Cortex of kidney (tissue), 1 donor: ENCODE data around the gene GPC5.
"Not testable (repeated sequence)": the region's sequence is repeated elsewhere in the genome, so short reads cannot be mapped to it uniquely, and the experiment has no call there.

Experiments used
- DNase-seq: peaks from one replicate; lab custom pipeline; 2025; lab: John Stamatoyannopoulos, UW

GPC5 gene

DNA sequence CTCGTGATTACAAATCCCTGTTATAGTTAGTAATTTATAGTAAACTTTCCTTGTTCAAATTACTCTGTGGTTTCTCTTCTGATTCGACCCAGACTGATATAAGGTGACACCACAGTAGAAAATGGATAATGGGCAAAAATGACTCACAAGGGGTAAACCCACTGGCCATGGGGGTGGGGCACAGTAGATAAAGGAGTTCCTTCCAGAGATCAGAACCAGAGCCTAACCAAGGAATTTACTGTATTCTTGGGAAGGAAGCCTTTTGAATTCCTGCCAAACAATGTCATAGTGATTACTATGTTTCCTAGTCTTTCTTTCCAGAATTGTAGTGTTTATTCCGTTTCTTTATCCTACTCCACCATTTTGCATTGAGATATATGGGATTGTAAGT, 29.0 kb upstream of the GPC5 start:
- DNase-seq: no peak

DNA sequence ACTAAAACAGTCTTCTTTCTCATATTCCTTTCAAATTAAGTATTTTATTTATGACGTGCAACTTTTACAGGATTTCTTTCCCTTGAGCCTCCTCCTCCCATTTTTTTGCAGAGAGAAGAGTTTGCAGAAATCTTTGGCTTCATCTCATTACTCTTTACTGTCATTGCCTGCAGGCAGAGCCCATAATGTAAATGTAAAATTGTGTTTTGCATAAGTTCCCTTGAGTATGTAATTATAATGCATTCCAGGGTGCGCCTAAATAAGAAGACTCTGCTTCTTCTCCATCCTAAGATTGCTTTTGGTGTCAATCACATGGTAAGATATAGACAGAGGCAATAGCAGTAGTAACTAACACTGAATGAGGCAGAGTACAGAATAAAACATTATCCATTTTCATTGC, 27.9 kb upstream of the GPC5 start:
- DNase-seq: no peak

DNA sequence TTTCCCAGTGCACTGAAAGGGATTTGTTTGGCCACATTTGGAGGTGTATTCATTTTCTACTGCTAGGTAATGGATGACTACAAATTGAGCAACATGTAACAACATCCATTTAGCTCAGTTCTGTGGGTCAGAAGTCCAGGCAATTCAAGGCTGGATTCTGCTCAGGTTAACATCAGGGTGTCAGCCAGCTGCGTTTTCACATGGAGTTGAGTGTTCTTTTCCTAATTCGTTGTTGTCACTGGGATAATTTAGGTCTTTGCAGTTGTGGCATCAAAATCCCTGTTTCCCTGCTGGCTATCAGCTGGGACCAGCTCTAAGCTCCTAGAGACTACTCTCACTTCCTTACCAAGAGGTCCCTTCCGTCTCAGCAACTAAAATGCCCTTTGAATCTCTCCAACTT, 25.5 kb upstream of the GPC5 start:
- no peak for DNase-seq

DNA sequence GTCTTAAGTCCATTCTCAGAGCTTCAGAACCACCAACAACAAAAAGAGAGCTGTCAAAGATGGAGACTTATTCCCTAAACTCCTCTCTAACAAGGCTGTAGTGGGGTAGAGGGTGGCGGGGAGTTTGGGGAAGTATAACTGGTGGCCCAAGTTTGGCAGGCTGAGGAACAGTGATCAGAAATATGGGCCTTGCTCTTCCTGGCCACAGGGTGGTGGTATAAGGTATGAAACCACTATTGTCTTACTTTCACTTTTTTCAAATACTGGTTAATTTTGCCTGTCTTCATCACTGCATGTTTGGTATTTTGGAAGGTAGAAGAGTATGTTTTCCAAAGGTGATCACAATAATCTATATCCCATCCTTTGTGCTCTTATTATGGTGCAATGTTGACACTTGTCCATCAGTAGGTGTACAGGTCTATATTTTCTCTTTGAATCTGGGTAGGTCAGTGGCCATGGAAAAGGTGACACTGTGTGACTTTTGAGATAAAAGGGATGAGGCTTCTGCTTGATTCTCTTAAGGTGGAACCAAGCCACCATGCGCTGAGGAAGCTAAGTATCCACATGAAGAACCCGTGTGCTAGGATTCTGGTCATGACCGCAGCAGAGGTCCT, 23.2 kb upstream of the GPC5 start:
- no peak for DNase-seq

DNA sequence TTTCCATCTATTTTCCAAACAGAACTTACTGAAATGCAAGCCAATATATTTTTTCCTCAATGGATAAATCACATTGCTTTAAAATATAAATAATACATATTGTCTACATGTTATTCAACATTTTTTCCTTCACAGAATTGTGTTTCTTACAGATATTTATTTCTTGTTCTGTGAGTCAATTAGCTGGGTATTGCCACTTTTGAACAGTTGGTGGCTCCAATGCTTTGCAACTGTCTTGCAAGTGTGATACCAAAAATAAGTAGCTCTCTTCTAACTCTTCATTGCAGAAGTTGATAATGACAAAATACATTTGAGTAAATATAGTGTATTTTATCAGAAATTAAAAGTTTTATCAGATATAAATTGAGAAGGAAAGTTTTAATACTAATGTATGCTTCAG, 17.1 kb upstream of the GPC5 start:
- no peak for DNase-seq

DNA sequence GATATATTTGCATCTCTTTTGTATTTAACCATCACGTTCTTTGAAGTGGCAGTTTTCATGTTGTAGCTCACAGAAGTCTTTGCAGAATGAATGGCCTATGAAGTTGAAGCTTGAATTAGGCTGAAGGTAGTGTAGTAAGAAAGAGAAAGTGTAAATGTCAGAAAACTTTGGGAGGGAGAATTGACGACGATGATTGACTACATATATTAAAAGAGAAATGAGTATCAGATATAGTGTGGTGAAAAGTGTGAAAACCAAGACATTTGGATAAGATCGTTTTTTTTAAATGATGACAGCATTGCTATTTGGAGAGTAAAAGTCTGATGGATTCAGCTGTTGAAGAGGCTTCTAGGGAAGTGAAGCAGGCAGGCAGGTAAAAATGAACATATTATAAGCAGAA, 14.6 kb upstream of the GPC5 start:
- no peak for DNase-seq

- no peak for DNase-seq
Observed at GRCh38 chr13:91384896-91385295, 13.5 kb upstream of the GPC5 start.

DNA sequence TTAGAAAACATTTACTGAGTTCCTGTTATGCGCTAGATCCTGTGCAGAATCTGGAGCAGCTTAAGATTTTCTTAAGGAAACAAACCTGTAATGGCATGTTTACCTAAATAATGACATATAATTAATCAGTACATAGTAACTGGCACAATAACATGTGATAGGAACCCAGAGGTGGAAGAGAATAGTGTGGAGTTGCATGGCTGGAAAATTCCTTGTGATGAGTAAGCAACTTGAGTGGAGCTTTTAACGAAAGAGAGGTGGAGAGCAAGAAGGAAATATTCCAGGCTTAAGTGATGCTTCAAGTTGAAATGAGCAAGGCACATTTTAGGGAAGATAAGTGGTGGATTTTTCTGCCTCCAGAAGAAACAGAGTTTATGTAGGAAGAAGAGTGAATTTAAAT, 9.2 kb upstream of the GPC5 start:
- DNase-seq: no peak

- DNase-seq: no peak
Observed at GRCh38 chr13:91397595-91397994, 826 bp upstream of the GPC5 start.

GRCh38 chr13:91399189-91400062, 1.0 kb downstream of the GPC5 start:
- no peak for DNase-seq

DNA sequence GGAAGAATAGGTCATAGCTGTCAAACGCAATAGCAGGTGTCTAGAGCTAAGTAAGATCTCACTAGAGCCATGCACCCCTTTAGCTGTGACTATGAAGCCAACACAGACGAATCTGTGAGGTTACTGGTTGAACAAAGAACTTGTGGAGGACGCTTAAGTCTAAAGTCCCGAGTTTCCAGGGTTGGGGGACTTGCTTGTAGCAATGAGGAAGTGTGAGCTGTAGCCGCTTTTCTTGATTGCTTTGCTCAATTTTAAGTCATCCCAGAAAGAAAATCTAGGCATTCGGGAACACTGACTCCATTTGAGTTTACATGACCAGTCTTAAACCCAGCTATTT, 1.6 kb downstream of the GPC5 start:
- no peak for DNase-seq

- no peak for DNase-seq
Observed at GRCh38 chr13:91400671-91401070, 2.2 kb downstream of the GPC5 start.

DNA sequence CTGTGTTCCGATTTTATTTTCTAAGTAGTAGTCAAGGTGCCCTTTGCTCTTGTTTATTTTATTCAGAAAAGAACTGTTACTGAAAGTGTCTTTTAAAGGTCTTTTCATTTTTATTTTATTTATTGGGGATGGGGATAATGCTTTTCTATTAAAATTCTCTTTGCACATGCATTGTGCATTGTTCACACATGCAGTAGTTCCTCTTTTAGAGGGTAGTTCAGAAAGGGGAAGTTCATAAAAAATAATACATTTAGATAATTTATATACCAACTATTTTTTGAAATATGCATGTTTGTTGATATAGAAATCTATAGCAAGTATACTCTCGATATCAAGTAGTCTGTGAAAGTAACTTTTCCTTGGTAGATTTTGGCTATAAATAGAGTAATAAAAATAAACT, 3.5 kb downstream of the GPC5 start:
- no peak for DNase-seq

GRCh38 chr13:91405240-91405639, 6.8 kb downstream of the GPC5 start:
- no peak for DNase-seq

- no peak for DNase-seq
Observed at GRCh38 chr13:91406619-91407018, 8.2 kb downstream of the GPC5 start.

DNA sequence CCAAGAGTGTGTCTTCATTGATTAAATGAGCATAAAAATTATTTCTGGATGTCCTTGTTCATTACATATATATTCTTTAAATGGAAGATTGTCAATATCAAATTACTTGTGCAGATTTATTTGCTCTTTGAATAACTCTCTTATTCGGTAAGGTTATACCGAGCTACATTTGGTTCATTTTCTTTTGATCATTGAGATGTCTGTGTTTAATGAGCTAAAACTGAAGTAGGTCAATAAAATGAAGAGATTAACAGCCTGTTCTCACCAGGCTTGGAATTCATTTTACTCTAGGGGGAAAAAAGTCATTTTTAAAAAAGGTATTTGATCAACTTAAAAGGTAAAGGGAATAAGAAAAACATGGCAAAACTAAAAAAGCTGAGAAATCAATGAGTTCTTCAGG, 10.6 kb downstream of the GPC5 start:
- DNase-seq: no peak

DNA sequence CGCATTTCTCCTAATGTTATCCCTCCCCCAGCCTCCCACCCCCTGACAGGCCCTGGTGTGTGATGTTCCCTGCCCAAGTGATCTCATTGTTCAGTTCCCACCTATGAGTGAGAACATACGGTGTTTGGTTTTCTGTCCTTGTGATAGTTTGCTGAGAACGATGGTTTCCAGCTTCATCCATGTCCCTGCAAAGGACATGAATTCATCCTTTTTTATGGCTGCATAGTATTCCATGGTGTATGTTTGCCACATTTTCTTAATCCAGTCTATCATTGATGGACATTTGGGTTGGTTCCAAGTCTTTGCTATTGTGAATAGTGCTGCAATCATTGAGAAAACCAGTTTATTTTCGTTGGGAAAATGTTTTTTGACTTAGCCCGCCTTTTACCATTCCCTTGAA, 18.2 kb downstream of the GPC5 start:
- not testable (repeated sequence) for DNase-seq

DNA sequence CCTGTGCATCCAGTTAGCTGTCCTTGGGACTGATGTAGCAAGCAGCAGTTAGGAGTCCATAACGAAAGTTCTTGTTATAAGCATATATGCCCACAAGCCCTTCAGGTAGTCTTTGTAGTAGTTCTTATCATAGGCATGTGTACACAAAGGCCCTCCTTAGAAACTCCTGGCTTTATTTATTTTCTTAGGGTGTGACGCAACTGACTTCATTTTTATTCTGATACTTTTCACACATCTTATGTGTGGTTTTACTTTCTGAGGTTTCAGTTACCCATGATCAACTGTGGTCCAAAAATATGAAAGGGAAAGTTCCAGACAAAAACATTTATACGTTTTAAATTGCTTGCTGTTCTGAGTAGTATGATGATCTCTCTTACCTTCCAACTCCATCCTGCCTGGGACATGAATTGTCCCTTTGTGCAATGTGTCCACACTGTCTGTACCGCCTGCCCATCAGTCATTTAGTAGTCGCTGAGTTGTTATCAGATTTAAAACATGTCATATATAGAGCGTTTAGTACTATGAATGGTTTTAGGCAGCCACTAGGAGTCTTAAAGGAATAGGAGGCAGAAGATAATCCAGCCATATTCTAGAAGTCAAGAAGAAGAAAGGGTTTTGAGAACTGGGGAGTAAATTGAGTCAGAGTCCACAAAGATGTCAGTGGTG, 19.4 kb downstream of the GPC5 start:
- no peak for DNase-seq

DNA sequence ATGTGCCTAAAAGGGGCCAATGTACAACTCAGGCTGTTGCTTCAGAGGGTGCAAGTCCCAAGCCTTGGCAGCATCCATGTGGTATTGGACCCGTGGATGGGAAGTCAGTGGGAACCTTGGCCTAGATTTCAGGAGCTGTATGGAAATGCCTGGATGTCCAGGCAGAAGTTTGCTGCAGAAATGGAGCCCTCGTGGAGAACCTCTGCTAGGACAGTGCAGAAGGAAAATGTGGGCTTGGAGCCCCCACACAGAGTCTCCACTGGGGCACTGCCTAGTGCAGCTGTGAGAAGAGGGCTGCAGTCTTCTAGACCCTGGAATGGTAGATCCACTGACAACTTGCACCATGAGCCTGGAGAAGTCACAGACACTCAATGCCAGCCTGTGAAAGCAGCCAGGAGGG, 28.5 kb downstream of the GPC5 start:
- DNase-seq: no peak

GRCh38 chr13:91438674-91439073, 40.3 kb downstream of the GPC5 start:
- DNase-seq: not testable (repeated sequence)

- DNase-seq: no peak
Observed at GRCh38 chr13:91450913-91451312, 52.5 kb downstream of the GPC5 start.

DNA sequence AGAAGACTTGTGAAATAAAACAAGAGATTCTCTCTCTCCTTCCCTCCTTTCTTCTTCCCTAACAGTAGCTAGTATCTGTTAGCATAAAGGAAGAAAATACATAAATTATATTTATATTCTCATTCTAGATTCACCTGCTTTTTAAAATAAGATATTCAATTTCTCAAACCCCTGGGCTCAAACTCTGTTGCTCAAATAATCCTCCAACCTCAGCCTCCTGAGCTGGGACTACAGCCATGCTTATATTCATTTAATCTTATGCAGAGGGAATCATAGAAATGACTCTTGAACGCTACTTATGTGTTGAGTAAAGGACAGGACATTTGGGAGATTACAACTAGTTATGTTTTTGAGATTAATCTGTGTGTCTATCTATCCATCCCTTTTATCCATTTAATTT, 56.2 kb downstream of the GPC5 start:
- no peak for DNase-seq

- no peak for DNase-seq
Observed at GRCh38 chr13:91456837-91457236, 58.4 kb downstream of the GPC5 start.
